Sigmoid colon (tissue), 4 donors: Measurements from ENCODE around the gene SH2B2.
A peak's percentile ranks its signal among the peaks of the same experiment; 100 is the strongest.

Experiments
- CTCF ChIP-seq, 4 experiments: fragments of 450-650 bp in 3 of 4; fragments of 200-600 bp in 1 of 4; IDR thresholded peaks; one replicate each; pipeline ENCODE4 v1.5.1; 2016 to 2019; ENCODE audit warnings: antibody characterized with exemption in 4 of 4, mild to moderate bottlenecking in 3 of 4, moderate library complexity in 2 of 4
- POLR2AphosphoS5 ChIP-seq, 4 donors: sonication (generic); formaldehyde crosslinking; IDR thresholded peaks; one replicate each; pipeline ENCODE4 v1.6.1; 2017; ENCODE audit warnings: antibody characterized with exemption in 4 of 4

- TF ChIP-seq POLR2AphosphoS5 (IDR thresholded peaks at IDR 0.05) (no peak), CTCF (IDR thresholded peaks at IDR 0.05) (peak; percentile 49 to 79 (median 66))
Measured at GRCh38 chr7:102279537-102280400, 6.9 kb upstream of the SH2B2 start.
